ENCODE data around the gene SLC35F1.

Gene SLC35F1

GRCh38 chr6:118141211-118141610 lies 234.1 kb downstream of the SLC35F1 start:
- peak; percentile 23 for DNase-seq (ENCODE audit: low read depth)
- no peak overlapping the region for H3K4me3 ChIP-seq (ENCODE audit: low read length)
- TF ChIP-seq CTCF (IDR thresholded peaks at IDR 0.05; ENCODE audit: insufficient read depth, low read depth, low read length, missing control alignments), result no peak

- no peak overlapping the region for H3K4me3 ChIP-seq (ENCODE audit: low read length)
- no peak for TF ChIP-seq CTCF (IDR thresholded peaks at IDR 0.05; ENCODE audit: insufficient read depth, low read depth, low read length, missing control alignments)
- peak; percentile 30 for DNase-seq (ENCODE audit: low read depth)
Measured at GRCh38 chr6:118146584-118146983, 239.5 kb downstream of the SLC35F1 start.

- DNase-seq (ENCODE audit: low read depth), result no peak
- H3K4me3 ChIP-seq (ENCODE audit: low read length), result no peak overlapping the region
- no peak for TF ChIP-seq CTCF (IDR thresholded peaks at IDR 0.05; ENCODE audit: insufficient read depth, low read depth, low read length, missing control alignments)
Measured at GRCh38 chr6:118147511-118147910, 240.4 kb downstream of the SLC35F1 start.

- no peak for TF ChIP-seq CTCF (IDR thresholded peaks at IDR 0.05; ENCODE audit: insufficient read depth, low read depth, low read length, missing control alignments)
- H3K4me3 ChIP-seq (ENCODE audit: low read length), result no peak overlapping the region
- DNase-seq (ENCODE audit: low read depth), result no peak
Measured at GRCh38 chr6:118148561-118148960, 241.5 kb downstream of the SLC35F1 start.

- no peak for DNase-seq (ENCODE audit: low read depth)
- TF ChIP-seq CTCF (IDR thresholded peaks at IDR 0.05; ENCODE audit: insufficient read depth, low read depth, low read length, missing control alignments), result no peak
Measured at GRCh38 chr6:118152524-118152923, 245.5 kb downstream of the SLC35F1 start.

GRCh38 chr6:118161343-118161742 lies 254.3 kb downstream of the SLC35F1 start:
- no peak for TF ChIP-seq CTCF (IDR thresholded peaks at IDR 0.05; ENCODE audit: insufficient read depth, low read depth, low read length, missing control alignments)
- no peak overlapping the region for H3K4me3 ChIP-seq (ENCODE audit: low read length)
- no peak for DNase-seq (ENCODE audit: low read depth)

More at GRCh38 chr6:118152524-118152923, 245.5 kb downstream of the SLC35F1 start:
- H3K4me3 ChIP-seq (ENCODE audit: low read length), result no peak overlapping the region

- DNase-seq (ENCODE audit: low read depth), result no peak
- TF ChIP-seq CTCF (IDR thresholded peaks at IDR 0.05; ENCODE audit: insufficient read depth, low read depth, low read length, missing control alignments), result no peak
- no peak overlapping the region for H3K4me3 ChIP-seq (ENCODE audit: low read length)
Measured at GRCh38 chr6:118163542-118163941, 256.5 kb downstream of the SLC35F1 start.
